ENCODE results near the gene TCTN3. TPM values are rescaled to one million over a fixed set of nuclear protein-coding genes. Genes with fewer than 3 reads are reported as not detected.

TCTN3 gene
- total and polyA plus RNA-seq, 10 of the 15 experiments (the other 5 are each of a cell fraction or from before 2014, with no cell fraction given), result 20.0 to 48.7 (median 29.1) TPM

DNA sequence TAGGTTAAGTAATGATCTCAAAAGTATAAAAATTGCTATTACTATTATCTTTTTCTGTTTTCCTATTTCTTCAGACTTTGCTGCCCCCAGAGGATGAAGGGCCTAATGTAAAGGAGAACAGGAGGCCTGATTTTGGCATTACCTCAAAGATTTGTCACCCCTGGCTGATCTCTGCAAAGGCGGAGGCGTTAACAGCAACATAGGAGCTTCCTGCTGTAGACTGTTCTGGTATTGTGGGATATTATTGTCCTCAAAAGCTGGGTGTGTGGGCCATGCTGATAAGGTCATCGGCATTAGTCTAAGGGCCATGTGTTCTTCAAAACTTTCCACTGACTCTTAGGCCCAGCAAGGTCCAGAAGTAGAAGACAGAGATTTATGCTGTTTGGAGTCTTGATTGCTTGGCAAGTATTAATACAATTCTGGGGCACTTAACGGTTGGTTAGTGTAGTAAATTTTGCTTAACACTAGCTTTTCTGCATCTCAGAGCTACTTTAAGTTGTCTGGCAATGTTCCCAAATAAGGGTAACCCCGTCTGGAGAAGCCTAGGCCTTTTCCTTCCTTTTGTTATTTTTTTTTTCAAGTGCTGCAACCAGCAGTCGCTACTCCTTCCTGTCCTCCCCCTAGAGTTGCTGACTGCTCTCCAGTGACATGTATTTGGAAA, 48.2 kb upstream of the TCTN3 start (continued):
- 0 out of 2 replicates have a peak, but pooled peaks have one; percentile 45 for TF ChIP-seq YY1 (IDR thresholded peaks at IDR 0.05; ENCODE audit: low read depth, low read length)
- TF ChIP-seq, protein P1, sequence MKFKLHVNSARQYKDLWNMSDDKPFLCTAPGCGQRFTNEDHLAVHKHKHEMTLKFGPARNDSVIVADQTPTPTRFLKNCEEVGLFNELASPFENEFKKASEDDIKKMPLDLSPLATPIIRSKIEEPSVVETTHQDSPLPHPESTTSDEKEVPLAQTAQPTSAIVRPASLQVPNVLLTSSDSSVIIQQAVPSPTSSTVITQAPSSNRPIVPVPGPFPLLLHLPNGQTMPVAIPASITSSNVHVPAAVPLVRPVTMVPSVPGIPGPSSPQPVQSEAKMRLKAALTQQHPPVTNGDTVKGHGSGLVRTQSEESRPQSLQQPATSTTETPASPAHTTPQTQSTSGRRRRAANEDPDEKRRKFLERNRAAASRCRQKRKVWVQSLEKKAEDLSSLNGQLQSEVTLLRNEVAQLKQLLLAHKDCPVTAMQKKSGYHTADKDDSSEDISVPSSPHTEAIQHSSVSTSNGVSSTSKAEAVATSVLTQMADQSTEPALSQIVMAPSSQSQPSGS (IDR thresholded peaks at IDR 0.05; ENCODE audit: low read length), result peak; percentile 77
- no peak for TF ChIP-seq RAD51 (IDR thresholded peaks at IDR 0.05)
- TF ChIP-seq ESRRA (IDR thresholded peaks at IDR 0.05; ENCODE audit: low read length), result no peak
- peak; percentile 56 for TF ChIP-seq NFIC (IDR thresholded peaks at IDR 0.05; ENCODE audit: low read depth, low read length)
- TF ChIP-seq, protein P2, sequence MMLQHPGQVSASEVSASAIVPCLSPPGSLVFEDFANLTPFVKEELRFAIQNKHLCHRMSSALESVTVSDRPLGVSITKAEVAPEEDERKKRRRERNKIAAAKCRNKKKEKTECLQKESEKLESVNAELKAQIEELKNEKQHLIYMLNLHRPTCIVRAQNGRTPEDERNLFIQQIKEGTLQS (IDR thresholded peaks at IDR 0.05; ENCODE audit: borderline replicate concordance, extremely low read depth, low read depth, low read length), result no peak
- TF ChIP-seq, protein P3, sequence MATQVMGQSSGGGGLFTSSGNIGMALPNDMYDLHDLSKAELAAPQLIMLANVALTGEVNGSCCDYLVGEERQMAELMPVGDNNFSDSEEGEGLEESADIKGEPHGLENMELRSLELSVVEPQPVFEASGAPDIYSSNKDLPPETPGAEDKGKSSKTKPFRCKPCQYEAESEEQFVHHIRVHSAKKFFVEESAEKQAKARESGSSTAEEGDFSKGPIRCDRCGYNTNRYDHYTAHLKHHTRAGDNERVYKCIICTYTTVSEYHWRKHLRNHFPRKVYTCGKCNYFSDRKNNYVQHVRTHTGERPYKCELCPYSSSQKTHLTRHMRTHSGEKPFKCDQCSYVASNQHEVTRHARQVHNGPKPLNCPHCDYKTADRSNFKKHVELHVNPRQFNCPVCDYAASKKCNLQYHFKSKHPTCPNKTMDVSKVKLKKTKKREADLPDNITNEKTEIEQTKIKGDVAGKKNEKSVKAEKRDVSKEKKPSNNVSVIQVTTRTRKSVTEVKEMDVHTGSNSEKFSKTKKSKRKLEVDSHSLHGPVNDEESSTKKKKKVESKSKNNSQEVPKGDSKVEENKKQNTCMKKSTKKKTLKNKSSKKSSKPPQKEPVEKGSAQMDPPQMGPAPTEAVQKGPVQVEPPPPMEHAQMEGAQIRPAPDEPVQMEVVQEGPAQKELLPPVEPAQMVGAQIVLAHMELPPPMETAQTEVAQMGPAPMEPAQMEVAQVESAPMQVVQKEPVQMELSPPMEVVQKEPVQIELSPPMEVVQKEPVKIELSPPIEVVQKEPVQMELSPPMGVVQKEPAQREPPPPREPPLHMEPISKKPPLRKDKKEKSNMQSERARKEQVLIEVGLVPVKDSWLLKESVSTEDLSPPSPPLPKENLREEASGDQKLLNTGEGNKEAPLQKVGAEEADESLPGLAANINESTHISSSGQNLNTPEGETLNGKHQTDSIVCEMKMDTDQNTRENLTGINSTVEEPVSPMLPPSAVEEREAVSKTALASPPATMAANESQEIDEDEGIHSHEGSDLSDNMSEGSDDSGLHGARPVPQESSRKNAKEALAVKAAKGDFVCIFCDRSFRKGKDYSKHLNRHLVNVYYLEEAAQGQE (IDR thresholded peaks at IDR 0.05; ENCODE audit: low read depth, low read length), result no peak; the same call in 1 of the 2 replicates

Measured in GM12878 (cell line).